ENCODE data around the gene CYCS.

GRCh38 chr7:25148772-25149575 lies 23.9 kb upstream of the CYCS start:
- TF ChIP-seq, protein P1, sequence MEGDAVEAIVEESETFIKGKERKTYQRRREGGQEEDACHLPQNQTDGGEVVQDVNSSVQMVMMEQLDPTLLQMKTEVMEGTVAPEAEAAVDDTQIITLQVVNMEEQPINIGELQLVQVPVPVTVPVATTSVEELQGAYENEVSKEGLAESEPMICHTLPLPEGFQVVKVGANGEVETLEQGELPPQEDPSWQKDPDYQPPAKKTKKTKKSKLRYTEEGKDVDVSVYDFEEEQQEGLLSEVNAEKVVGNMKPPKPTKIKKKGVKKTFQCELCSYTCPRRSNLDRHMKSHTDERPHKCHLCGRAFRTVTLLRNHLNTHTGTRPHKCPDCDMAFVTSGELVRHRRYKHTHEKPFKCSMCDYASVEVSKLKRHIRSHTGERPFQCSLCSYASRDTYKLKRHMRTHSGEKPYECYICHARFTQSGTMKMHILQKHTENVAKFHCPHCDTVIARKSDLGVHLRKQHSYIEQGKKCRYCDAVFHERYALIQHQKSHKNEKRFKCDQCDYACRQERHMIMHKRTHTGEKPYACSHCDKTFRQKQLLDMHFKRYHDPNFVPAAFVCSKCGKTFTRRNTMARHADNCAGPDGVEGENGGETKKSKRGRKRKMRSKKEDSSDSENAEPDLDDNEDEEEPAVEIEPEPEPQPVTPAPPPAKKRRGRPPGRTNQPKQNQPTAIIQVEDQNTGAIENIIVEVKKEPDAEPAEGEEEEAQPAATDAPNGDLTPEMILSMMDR (IDR thresholded peaks at IDR 0.05) = no peak
- TF ChIP-seq EZH2 (IDR thresholded peaks at IDR 0.05; ENCODE audit: borderline replicate concordance, insufficient read depth, low read depth, low read length, poor library complexity, severe bottlenecking) = no peak
